H9 (cell line): ENCODE data around the gene PEX26. TPM values are rescaled to one million over a fixed set of nuclear protein-coding genes. Genes with fewer than 3 reads are reported as not detected.
A peak's percentile ranks its signal among the peaks of the same experiment; 100 is the strongest.

Experiments used
- DNase-seq: peaks from one replicate; pipeline ENCODE4 v3.0.0-alpha.2; 2017
- H2AFZ ChIP-seq: one replicate; pipeline ENCODE4 v1.6.1; 2013; ENCODE audit warnings: mild to moderate bottlenecking, low read length, control low read depth, moderate library complexity
- H2AK5ac ChIP-seq: 2 replicates; pipeline ENCODE4 v1.6.1; 2013; ENCODE audit warnings: low read length, control low read depth, mixed read lengths; ENCODE audit not compliant: insufficient read length
- H2BK120ac ChIP-seq: one replicate; pipeline ENCODE4 v1.6.1; 2013; ENCODE audit warnings: low read depth, mild to moderate bottlenecking, low read length, control low read depth, inconsistent platforms; ENCODE audit not compliant: poor library complexity, severe bottlenecking
- H2BK12ac ChIP-seq: 2 replicates; pipeline ENCODE4 v1.6.1; 2013; ENCODE audit warnings: low read length, control low read depth, mixed read lengths, low read depth; ENCODE audit not compliant: insufficient read length
- H2BK15ac ChIP-seq: 2 replicates; pipeline ENCODE4 v1.6.1; 2013; ENCODE audit warnings: low read depth, low read length, control low read depth
- H2BK20ac ChIP-seq: one replicate; pipeline ENCODE4 v1.6.1; 2013; ENCODE audit warnings: low read depth, mild to moderate bottlenecking, low read length, control low read depth, inconsistent platforms; ENCODE audit not compliant: poor library complexity, severe bottlenecking
- H2BK5ac ChIP-seq: 2 replicates; pipeline ENCODE4 v1.6.1; 2013; ENCODE audit warnings: low read length, control low read depth, mixed read lengths; ENCODE audit not compliant: insufficient read length
- H3K14ac ChIP-seq: 2 replicates; pipeline ENCODE4 v1.6.1; 2013; ENCODE audit warnings: low read length, control low read depth; ENCODE audit not compliant: insufficient read depth
- H3K18ac ChIP-seq: 2 replicates; pipeline ENCODE4 v1.6.1; 2013; ENCODE audit warnings: low read depth, mild to moderate bottlenecking, mixed read lengths, low read length, control low read depth; ENCODE audit not compliant: insufficient read length
- H3K23ac ChIP-seq: 2 replicates; pipeline ENCODE4 v1.6.1; 2013; ENCODE audit warnings: low read length, control low read depth, mixed read lengths, low read depth; ENCODE audit not compliant: insufficient read length
- H3K23me2 ChIP-seq: 2 replicates; pipeline ENCODE4 v1.6.1; 2013; ENCODE audit warnings: low read depth, mild to moderate bottlenecking, mixed read lengths, low read length, control low read depth; ENCODE audit not compliant: insufficient read length, poor library complexity, severe bottlenecking
- H3K27ac ChIP-seq: 2 replicates; pipeline ENCODE4 v1.5.1; 2013; ENCODE audit warnings: low read length, control low read depth, mixed read lengths, low read depth; ENCODE audit not compliant: insufficient read length
- H3K27me3 ChIP-seq: 2 replicates; pipeline ENCODE4 v1.6.1; 2013; ENCODE audit warnings: low read length, control low read depth, inconsistent platforms; ENCODE audit not compliant: insufficient read depth
- H3K4ac ChIP-seq: 2 replicates; pipeline ENCODE4 v1.6.1; 2013; ENCODE audit warnings: low read depth, mild to moderate bottlenecking, control low read depth, inconsistent platforms, low read length, moderate library complexity
- H3K4me1 ChIP-seq: 2 replicates; pipeline ENCODE4 v1.6.1; 2013; ENCODE audit warnings: low read length, control low read depth, inconsistent platforms; ENCODE audit not compliant: insufficient read depth
- H3K4me2 ChIP-seq: 2 replicates; pipeline ENCODE4 v1.6.1; 2013; ENCODE audit warnings: low read length, control low read depth, mixed read lengths; ENCODE audit not compliant: insufficient read length, insufficient read depth
- H3K56ac ChIP-seq: 2 replicates; pipeline ENCODE4 v1.6.1; 2013; ENCODE audit warnings: low read depth, mild to moderate bottlenecking, mixed read lengths, low read length, control low read depth; ENCODE audit not compliant: insufficient read length
- H3K79me1 ChIP-seq: 2 replicates; pipeline ENCODE4 v1.6.1; 2013; ENCODE audit warnings: low read depth, mild to moderate bottlenecking, moderate library complexity, low read length, control low read depth, inconsistent platforms; ENCODE audit not compliant: insufficient read depth, poor library complexity, severe bottlenecking
- H3K79me2 ChIP-seq: 2 replicates; pipeline ENCODE4 v1.6.1; 2013; ENCODE audit warnings: low read length, control low read depth, inconsistent platforms; ENCODE audit not compliant: insufficient read depth
- H3K9ac ChIP-seq: 2 replicates; pipeline ENCODE4 v1.6.1; 2013; ENCODE audit warnings: low read length, control low read depth, mixed read lengths; ENCODE audit not compliant: insufficient read length; ENCODE audit errors: extremely low read depth
- H3K9me3 ChIP-seq: one replicate; pipeline ENCODE4 v1.6.1; 2013; ENCODE audit warnings: low read depth, low read length, inconsistent platforms; ENCODE audit not compliant: control insufficient read depth
- H3T11ph ChIP-seq: one replicate; pipeline ENCODE4 v1.6.1; 2013; ENCODE audit warnings: mild to moderate bottlenecking, low read length, control low read depth, inconsistent platforms
- H4K20me1 ChIP-seq: one replicate; pipeline ENCODE4 v1.6.1; 2013; ENCODE audit not compliant: control insufficient read depth, insufficient read length, insufficient read depth
- H4K5ac ChIP-seq: 2 replicates; pipeline ENCODE4 v1.6.1; 2013; ENCODE audit warnings: low read depth, mild to moderate bottlenecking, mixed read lengths, low read length, control low read depth; ENCODE audit not compliant: insufficient read length
- H4K8ac ChIP-seq: replicated peaks from 2 replicates; pipeline ENCODE4 v1.6.1; 2013; ENCODE audit warnings: low read length, control low read depth, mixed read lengths, low read depth; ENCODE audit not compliant: insufficient read length
- H4K91ac ChIP-seq: 2 replicates; pipeline ENCODE4 v1.6.1; 2013; ENCODE audit warnings: low read depth, mild to moderate bottlenecking, moderate library complexity, mixed read lengths, low read length, control low read depth; ENCODE audit not compliant: insufficient read length
- H3K27ac Mint-ChIP-seq, 3 experiments: 2 replicates in 2 of 3; 3 replicates in 1 of 3; pipeline ENCODE4 v1.8.0; 2020 to 2021; ENCODE audit warnings: mixed read lengths in 3 of 3, mild to moderate bottlenecking in 1 of 3, moderate library complexity in 1 of 3
- H3K27me3 Mint-ChIP-seq: 2 replicates; pipeline ENCODE4 v1.8.0; 2021; ENCODE audit warnings: low read depth, mild to moderate bottlenecking, moderate library complexity, mixed read lengths
- H3K36me3 Mint-ChIP-seq, 3 experiments: 2 replicates in 2 of 3; 3 replicates in 1 of 3; pipeline ENCODE4 v1.8.0; 2020 to 2021; ENCODE audit warnings: low read depth in 3 of 3, mixed read lengths in 3 of 3; ENCODE audit not compliant: insufficient read depth in 1 of 3
- H3K4me1 Mint-ChIP-seq, 2 experiments: 2 replicates each; pipeline ENCODE4 v1.8.0; 2020; ENCODE audit warnings: mixed read lengths in 2 of 2
- H3K4me3 Mint-ChIP-seq, 2 experiments: 2 replicates in 1 of 2; 3 replicates in 1 of 2; pipeline ENCODE4 v1.8.0; 2020 to 2021; ENCODE audit warnings: mild to moderate bottlenecking in 2 of 2, mixed read lengths in 2 of 2, moderate library complexity in 1 of 2
- H3K9me3 Mint-ChIP-seq, 2 experiments: 2 replicates in 1 of 2; 3 replicates in 1 of 2; pipeline ENCODE4 v1.8.0; 2020; ENCODE audit warnings: mild to moderate bottlenecking in 2 of 2, mixed read lengths in 2 of 2, moderate library complexity in 1 of 2
- WGBS: extraction: QIAGEN DNeasy Blood & Tissue Kit; methylation state at CpG from one replicate; pipeline ENCODE4 v1.1.7; 2013; ENCODE audit warnings: missing lambda C conversion rate, low lambda C conversion rate, mixed read lengths; ENCODE audit not compliant: insufficient read length; ENCODE audit errors: extremely low coverage; 5-methylcytosine and 5-hydroxymethylcytosine counted together
- total RNA-seq: library from RNA; stranded (reverse); gene quantifications from 2 replicates; pipeline ENCODE4 v1.2.1, GENCODE V29; 2021
- TF ChIP-seq, protein P1 (sequence below): fragments of 200-600 bp; sonication (generic); conservative IDR thresholded peaks from 3 replicates; pipeline ENCODE4 v1.8.0; 2021; ENCODE audit warnings: antibody characterized with exemption, mild to moderate bottlenecking

Gene PEX26
- total RNA-seq, 1 experiment from 2014 or later = 35.4 TPM

DNA sequence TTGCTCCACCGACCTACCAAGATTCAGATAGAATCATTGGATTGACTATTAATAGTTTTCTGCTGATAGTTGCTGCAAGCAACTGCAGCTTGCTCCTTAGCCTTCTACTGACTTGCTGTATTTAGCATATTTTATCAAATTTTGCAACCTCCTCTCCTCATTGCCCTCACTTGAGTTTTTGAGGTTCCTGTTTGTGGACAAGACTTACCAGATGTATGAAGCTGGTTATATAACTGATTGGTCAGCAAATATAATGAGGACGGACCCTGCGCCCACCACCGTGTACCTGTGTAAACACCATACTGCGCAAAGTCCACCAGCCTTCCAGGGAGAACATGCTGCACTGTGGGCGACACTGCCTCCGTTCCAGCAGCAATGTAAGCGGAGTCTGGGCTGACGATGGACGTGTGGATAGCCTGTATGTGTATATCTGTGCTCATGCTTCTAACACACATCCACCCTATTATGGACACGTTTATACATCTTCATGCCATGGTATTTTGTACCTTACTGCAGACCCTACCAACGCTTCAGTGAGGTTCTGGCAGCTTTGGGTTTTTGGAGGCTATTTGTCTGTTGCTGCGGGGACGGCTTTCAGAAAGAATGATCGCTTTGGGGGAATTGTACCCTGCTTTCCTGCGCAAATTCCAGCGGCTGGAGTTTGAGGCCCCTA, 70.6 kb downstream of the PEX26 start:
- no peak overlapping the region for H4K91ac ChIP-seq
- no peak for DNase-seq
- no peak overlapping the region for H3K18ac ChIP-seq
- H2BK15ac ChIP-seq = no peak overlapping the region
- no peak overlapping the region for H3K4me2 ChIP-seq
- H3K27ac ChIP-seq = no peak overlapping the region
- no CpG with 5 or more reads among the region's 17 CpGs for WGBS
- H3T11ph ChIP-seq = no peak overlapping the region
- H3K9ac ChIP-seq = no peak overlapping the region
- H2AK5ac ChIP-seq = no peak overlapping the region
- no peak overlapping the region for H2BK5ac ChIP-seq
- no peak overlapping the region for H2BK20ac ChIP-seq
- H3K56ac ChIP-seq = no peak overlapping the region
- Mint-ChIP-seq H3K4me1 (peaks cover 4 to 8% of the 10 kb centered on the region in 2 experiments; a peak in 3 of 4 replicates), H3K27ac (no peak overlapping the region), H3K4me3 (peak overlapping the region in 1 of 2 experiments; percentile 24; a peak in 1 of 5 replicates), H3K27me3 (peaks cover 26% of the 10 kb centered on the region), H3K9me3 (no peaks in the 10 kb centered on the region; a peak in 1 of 5 replicates), H3K36me3 (no peaks in the 10 kb centered on the region; a peak in 1 of 7 replicates)
- no peak overlapping the region for H2AFZ ChIP-seq
- H3K79me1 ChIP-seq = no peaks in the 10 kb centered on the region
- no peaks in the 10 kb centered on the region for H3K4me1 ChIP-seq
- no peaks in the 10 kb centered on the region for H3K79me2 ChIP-seq
- no peaks in the 10 kb centered on the region for H3K23me2 ChIP-seq
- TF ChIP-seq, protein P1, sequence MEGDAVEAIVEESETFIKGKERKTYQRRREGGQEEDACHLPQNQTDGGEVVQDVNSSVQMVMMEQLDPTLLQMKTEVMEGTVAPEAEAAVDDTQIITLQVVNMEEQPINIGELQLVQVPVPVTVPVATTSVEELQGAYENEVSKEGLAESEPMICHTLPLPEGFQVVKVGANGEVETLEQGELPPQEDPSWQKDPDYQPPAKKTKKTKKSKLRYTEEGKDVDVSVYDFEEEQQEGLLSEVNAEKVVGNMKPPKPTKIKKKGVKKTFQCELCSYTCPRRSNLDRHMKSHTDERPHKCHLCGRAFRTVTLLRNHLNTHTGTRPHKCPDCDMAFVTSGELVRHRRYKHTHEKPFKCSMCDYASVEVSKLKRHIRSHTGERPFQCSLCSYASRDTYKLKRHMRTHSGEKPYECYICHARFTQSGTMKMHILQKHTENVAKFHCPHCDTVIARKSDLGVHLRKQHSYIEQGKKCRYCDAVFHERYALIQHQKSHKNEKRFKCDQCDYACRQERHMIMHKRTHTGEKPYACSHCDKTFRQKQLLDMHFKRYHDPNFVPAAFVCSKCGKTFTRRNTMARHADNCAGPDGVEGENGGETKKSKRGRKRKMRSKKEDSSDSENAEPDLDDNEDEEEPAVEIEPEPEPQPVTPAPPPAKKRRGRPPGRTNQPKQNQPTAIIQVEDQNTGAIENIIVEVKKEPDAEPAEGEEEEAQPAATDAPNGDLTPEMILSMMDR = no peak
- no peak overlapping the region for H4K5ac ChIP-seq
- H3K27me3 ChIP-seq = no peaks in the 10 kb centered on the region; the same call in 1 of the 2 replicates
- no peak overlapping the region for H2BK120ac ChIP-seq
- H4K20me1 ChIP-seq = no peaks in the 10 kb centered on the region
- no peak overlapping the region for H3K14ac ChIP-seq
- H4K8ac ChIP-seq = no peak overlapping the region
- no peak overlapping the region for H3K4ac ChIP-seq
- no peaks in the 10 kb centered on the region for H3K9me3 ChIP-seq
- no peak overlapping the region for H2BK12ac ChIP-seq
- H3K23ac ChIP-seq = no peak overlapping the region
